ENCODE data around the gene HS3ST5. TPM values are rescaled to one million over a fixed set of nuclear protein-coding genes. Genes with fewer than 3 reads are reported as not detected.
"Not testable (repeated sequence)": the region's sequence is repeated elsewhere in the genome, so short reads cannot be mapped to it uniquely, and the experiment has no call there.

The HS3ST5 gene
- total RNA-seq, 2 experiments from 2014 or later: not detected

DNA sequence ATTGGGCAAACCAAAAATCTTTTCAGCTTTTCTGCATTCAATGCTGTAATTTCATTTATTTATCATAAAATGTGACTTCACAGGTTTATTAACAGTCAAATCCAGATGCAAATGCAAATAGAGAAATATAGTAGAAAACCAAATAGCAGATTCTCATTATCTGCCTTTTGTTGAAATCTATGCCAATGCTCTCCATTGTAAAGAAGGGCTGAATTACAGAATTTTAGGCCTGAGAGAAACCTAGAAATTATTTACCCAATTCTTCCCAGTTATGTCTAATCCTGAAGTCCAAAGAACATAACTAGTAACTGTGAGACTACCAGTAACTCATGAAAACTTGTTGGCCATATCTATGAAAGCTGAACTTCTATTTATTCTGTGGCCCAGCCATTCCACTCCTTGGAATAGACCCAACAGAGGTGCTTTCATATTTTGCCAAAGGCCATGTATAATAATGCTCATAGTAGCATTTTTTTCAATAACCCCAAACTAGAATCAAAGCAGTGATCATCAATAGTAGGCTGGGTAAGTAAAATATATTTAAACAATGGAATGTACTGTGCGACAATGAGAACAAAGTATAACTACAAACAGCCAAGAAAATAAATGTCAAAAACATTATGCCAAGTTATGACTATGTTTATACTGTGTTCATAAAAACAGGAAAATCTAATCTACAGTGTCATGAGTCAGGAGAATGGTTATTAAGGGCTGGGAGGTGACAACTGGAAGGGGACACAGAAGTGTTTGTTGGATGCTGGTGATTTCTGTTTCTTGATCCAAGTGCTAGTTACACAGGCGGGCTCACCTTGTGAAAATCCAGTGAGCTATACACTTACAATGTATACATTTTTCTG lies 183.8 kb downstream of the HS3ST5 start:
- ATAC-seq (no peak), DNase-seq (no peak)
- CTCF ChIA-PET: no interaction called here
- Mint-ChIP-seq H3K27me3 (no peaks in the 10 kb centered on the region), H3K36me3 (no peaks in the 10 kb centered on the region), H3K4me1 (no peaks in the 10 kb centered on the region), H3K4me3 (no peak overlapping the region), H3K9me3 (ENCODE audit: low read depth) (no peaks in the 10 kb centered on the region), H3K27ac (no peak overlapping the region)

DNA sequence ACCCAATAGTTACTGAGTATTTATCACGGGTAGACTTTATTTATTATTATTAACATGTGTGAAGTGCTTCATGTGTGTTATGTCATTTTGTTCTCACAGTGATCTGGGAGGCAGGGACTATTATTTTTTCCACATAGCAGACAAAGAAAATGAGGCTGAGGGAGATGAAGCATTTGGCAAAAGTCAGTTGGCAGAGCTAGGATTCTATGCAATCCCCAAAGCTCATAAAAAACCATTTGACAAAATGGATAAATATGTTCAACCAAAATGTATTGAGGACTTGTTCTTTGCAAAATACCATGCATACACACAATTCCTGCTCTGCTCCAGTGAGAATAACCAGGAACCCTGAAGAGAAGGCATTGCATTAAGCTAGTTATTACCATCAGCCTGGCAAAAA lies 184.4 kb downstream of the HS3ST5 start:
- CTCF ChIA-PET: no interaction called here
- no peak overlapping the region for H3K4me3 Mint-ChIP-seq
- no peaks in the 10 kb centered on the region for H3K9me3 Mint-ChIP-seq (ENCODE audit: low read depth)
- H3K27me3 Mint-ChIP-seq: no peaks in the 10 kb centered on the region
- DNase-seq (no peak), ATAC-seq (no peak)
- no peaks in the 10 kb centered on the region for H3K4me1 Mint-ChIP-seq
- no peaks in the 10 kb centered on the region for H3K36me3 Mint-ChIP-seq
- H3K27ac Mint-ChIP-seq: no peak overlapping the region

DNA sequence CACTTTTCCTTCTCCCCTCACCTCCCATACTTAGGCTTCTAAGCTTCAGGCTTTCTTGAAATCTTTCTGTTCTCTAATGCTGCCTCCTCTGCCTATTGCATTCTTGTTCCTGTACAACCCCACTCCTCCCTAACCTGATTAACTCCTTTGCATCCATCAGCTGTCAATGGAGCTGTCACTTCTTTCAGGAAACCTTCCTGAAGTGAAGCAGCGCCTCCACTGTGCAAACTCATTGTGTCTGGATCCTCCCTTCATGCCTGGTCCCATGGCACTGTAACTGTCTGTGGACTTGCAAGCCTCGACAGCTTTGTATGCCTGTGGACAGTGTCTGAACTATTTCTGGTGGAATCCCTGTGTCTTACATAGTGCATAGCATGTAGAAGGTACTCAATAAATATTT lies 185.0 kb downstream of the HS3ST5 start:
- CTCF ChIA-PET: no interaction called here

DNA sequence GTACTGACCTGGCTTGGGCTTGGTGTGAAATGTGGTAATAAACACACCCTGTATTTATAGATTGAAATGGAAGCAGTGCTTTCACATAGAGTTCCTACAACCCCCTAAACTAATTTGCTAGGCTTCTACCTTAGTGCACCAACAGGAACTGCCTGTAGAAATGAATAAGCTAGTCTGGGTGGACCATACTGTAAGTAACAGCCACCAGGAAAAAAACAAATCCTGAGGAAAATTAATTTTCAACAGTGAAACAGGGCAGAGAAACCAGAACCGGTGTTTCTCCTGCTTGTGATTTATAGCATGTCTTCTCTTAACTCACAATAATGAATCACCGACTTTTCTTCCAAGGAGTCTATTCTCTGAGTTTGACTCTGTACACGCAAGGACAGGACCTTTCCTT lies 187.1 kb downstream of the HS3ST5 start:
- no peak overlapping the region for H3K4me3 Mint-ChIP-seq
- no peak overlapping the region for H3K27ac Mint-ChIP-seq
- CTCF ChIA-PET: no interaction called here
- H3K4me1 Mint-ChIP-seq: no peaks in the 10 kb centered on the region
- H3K27me3 Mint-ChIP-seq: no peaks in the 10 kb centered on the region
- no peaks in the 10 kb centered on the region for H3K36me3 Mint-ChIP-seq
- DNase-seq (no peak), ATAC-seq (no peak)
- no peaks in the 10 kb centered on the region for H3K9me3 Mint-ChIP-seq (ENCODE audit: low read depth)

More for the DNA sequence above, 185.0 kb downstream of the HS3ST5 start:
- Mint-ChIP-seq H3K36me3 (no peaks in the 10 kb centered on the region), H3K4me3 (no peak overlapping the region), H3K9me3 (ENCODE audit: low read depth) (no peaks in the 10 kb centered on the region), H3K27me3 (no peaks in the 10 kb centered on the region), H3K27ac (no peak overlapping the region), H3K4me1 (no peaks in the 10 kb centered on the region)
- DNase-seq (no peak), ATAC-seq (no peak)

- Mint-ChIP-seq H3K4me3 (no peak overlapping the region), H3K4me1 (no peaks in the 10 kb centered on the region), H3K27me3 (no peaks in the 10 kb centered on the region), H3K9me3 (ENCODE audit: low read depth) (no peaks in the 10 kb centered on the region), H3K36me3 (no peaks in the 10 kb centered on the region), H3K27ac (no peak overlapping the region)
- no peak for ATAC-seq
- no peak for DNase-seq
- CTCF ChIA-PET: no interaction called here
Observed at GRCh38 chr6:114154812-114155211, 188.0 kb downstream of the HS3ST5 start.

GRCh38 chr6:114153448-114153847 lies 189.4 kb downstream of the HS3ST5 start:
- no peaks in the 10 kb centered on the region for H3K27me3 Mint-ChIP-seq
- no peaks in the 10 kb centered on the region for H3K9me3 Mint-ChIP-seq (ENCODE audit: low read depth)
- DNase-seq (no peak), ATAC-seq (no peak)
- H3K4me1 Mint-ChIP-seq: no peaks in the 10 kb centered on the region
- H3K36me3 Mint-ChIP-seq: no peaks in the 10 kb centered on the region
- CTCF ChIA-PET: no interaction called here
- H3K27ac Mint-ChIP-seq: no peak overlapping the region
- H3K4me3 Mint-ChIP-seq: no peak overlapping the region

DNA sequence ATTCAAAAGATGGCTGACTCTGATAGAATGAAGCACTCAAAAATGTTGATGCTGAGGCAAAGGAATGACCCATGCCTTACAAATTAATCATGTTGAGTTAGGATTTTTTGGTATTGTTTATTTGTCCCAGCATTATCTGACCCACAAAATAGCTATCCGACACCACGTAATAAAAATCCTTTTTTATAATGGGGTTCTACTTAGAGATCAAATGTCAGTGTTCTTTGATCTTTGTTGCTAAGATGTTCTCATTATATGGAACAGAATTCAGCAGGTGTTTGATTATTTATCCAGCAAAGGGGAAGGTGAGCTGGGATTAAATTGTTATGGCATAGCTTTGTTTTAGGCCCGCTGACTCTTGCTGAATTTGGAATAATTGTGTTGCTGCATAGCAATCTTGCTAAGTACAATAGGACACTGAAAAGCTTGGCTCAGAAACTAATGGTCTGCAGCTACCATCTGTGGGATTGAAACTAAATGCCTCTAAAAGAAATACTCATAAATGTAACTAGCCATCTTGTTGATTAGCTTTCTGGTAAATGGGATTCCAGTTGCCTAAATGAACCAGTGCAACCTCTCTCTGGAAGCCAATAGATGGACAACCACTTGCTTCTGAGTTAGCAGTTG lies 191.6 kb downstream of the HS3ST5 start:
- H3K27me3 Mint-ChIP-seq: no peaks in the 10 kb centered on the region

DNA sequence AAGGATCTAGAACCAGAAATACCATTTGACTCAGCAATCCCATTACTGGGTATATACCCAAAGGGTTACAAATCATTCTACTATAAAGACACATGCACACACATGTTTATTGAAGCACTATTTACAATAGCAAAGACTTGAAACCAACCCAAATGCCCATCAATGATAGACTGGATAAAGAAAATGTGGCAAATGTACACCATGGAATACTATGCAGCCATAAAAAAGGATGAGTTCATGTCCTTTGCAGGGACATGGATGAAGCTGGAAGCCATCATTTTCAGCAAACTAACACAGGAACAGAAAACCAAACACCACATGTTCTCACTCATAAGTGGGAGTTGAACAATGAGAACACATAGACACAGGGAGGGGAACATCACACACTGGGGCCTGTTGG lies 193.6 kb downstream of the HS3ST5 start:
- H3K36me3 Mint-ChIP-seq; H3K4me1 Mint-ChIP-seq; H3K4me3 Mint-ChIP-seq; H3K9me3 Mint-ChIP-seq (ENCODE audit: low read depth); DNase-seq; ATAC-seq; H3K27ac Mint-ChIP-seq; H3K27me3 Mint-ChIP-seq; CTCF ChIA-PET: not testable (repeated sequence)

More for the DNA sequence above, 191.6 kb downstream of the HS3ST5 start:
- Mint-ChIP-seq H3K36me3 (no peaks in the 10 kb centered on the region), H3K4me3 (no peak overlapping the region), H3K27ac (no peak overlapping the region), H3K9me3 (ENCODE audit: low read depth) (no peaks in the 10 kb centered on the region), H3K4me1 (no peaks in the 10 kb centered on the region)
- no peak for ATAC-seq
- DNase-seq: no peak
- CTCF ChIA-PET: no interaction called here

GRCh38 chr6:114144887-114145851 lies 197.7 kb downstream of the HS3ST5 start:
- Mint-ChIP-seq H3K4me3 (no peak overlapping the region), H3K36me3 (no peaks in the 10 kb centered on the region), H3K27me3 (peaks cover 4% of the 10 kb centered on the region), H3K4me1 (no peaks in the 10 kb centered on the region), H3K9me3 (ENCODE audit: low read depth) (no peaks in the 10 kb centered on the region), H3K27ac (no peak overlapping the region)
- DNase-seq: no peak
- ATAC-seq: no peak
- CTCF ChIA-PET: no interaction called here

GRCh38 chr6:114142258-114142657 lies 200.6 kb downstream of the HS3ST5 start:
- Mint-ChIP-seq H3K4me3 (no peak overlapping the region), H3K9me3 (ENCODE audit: low read depth) (no peaks in the 10 kb centered on the region), H3K27ac (no peak overlapping the region), H3K36me3 (no peaks in the 10 kb centered on the region), H3K27me3 (peaks cover 4% of the 10 kb centered on the region), H3K4me1 (no peaks in the 10 kb centered on the region)
- ATAC-seq (no peak), DNase-seq (no peak)
- CTCF ChIA-PET: no interaction called here

DNA sequence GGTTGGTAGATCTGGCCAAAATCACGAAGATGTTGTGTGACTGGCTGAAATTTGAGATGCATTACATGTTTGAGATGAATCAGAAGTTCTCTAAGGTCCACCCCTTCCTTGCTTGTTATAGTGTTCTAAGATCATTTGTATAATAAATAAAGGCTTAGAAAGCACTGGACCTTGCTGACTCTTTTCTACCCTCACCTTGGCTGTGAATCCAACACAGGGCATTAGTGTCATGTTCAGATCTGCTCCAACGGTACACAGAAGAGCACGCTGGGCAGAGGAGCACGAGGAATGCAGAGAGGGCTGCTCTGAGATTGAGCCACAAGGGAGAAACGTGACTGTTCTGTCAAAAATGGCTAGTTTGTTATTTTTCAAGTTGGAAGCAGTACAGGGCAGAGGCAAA lies 202.4 kb downstream of the HS3ST5 start:
- no peaks in the 10 kb centered on the region for H3K36me3 Mint-ChIP-seq
- CTCF ChIA-PET: no interaction called here
- H3K27ac Mint-ChIP-seq: no peak overlapping the region
- peaks cover 2% of the 10 kb centered on the region for H3K27me3 Mint-ChIP-seq
- ATAC-seq: no peak
- H3K4me3 Mint-ChIP-seq: no peak overlapping the region
- H3K9me3 Mint-ChIP-seq (ENCODE audit: low read depth): no peaks in the 10 kb centered on the region
- H3K4me1 Mint-ChIP-seq: no peaks in the 10 kb centered on the region
- DNase-seq: no peak

DNA sequence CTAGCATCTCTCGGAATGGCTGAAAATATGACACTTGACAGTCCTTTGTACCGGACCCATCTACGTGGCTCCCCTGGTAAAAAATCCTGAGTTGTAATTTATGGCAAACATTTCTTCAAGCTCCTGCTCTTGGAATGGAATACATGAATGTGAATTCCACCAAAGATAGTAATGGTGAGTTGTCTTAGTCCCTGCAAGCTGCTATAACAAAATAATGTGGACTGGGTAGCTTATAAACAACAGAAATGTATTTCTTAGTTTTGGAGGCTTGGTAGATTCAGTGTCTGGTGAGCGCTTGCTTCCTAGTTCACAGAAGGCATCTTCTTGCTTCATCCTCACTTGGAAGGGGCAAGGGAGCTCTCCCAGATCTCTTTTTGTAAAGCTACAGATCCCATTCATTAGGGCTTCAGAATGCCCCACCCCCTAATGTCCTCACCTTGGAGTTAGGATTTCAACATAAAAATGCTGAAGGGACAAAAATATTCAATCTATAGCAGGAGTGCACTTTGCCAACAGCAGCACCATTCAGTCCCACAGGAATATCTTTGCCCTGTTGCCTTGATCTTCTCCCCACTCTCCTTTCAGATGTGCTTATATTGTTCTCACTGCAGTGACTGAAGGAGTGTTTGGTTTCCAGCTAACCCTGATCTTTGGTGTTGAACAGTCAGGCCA lies 204.1 kb downstream of the HS3ST5 start:
- Mint-ChIP-seq H3K27me3 (no peaks in the 10 kb centered on the region), H3K4me3 (no peak overlapping the region), H3K9me3 (ENCODE audit: low read depth) (no peaks in the 10 kb centered on the region), H3K4me1 (no peaks in the 10 kb centered on the region), H3K27ac (no peak overlapping the region), H3K36me3 (no peaks in the 10 kb centered on the region)
- CTCF ChIA-PET: no interaction called here
- no peak for DNase-seq
- no peak for ATAC-seq

DNA sequence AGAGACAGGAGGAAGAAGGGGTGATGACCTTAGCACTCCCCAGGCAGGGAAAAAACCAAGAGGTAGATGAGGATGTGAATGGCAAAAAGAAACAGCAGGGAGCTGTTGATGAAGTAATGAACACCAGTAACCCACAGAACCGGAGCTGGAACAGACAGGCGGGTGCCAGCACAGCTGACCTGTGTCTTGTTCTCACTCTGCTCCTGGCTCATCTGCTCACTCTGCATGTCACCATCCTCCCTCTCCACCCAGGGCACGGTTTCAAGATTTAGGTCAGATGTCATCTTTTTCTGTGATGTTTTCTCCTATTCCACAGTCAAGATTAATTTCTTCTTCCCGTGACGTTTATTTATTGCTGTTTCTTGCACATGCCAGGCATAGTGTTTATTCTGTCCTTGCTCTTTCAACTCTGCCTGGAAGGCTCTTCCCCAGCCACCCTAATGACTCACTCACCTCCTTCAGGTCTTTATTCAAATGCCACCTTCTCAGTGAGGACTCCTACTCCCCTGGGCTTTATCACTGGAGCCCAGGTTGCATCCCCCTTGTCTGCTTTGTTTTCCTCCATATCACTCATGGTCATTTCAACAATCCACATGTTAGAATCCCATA lies 207.4 kb downstream of the HS3ST5 start:
- CTCF ChIA-PET: no interaction called here
- ATAC-seq (no peak), DNase-seq (no peak)
- H3K4me3 Mint-ChIP-seq: no peak overlapping the region
- H3K36me3 Mint-ChIP-seq: no peaks in the 10 kb centered on the region
- H3K27me3 Mint-ChIP-seq: no peaks in the 10 kb centered on the region
- no peaks in the 10 kb centered on the region for H3K4me1 Mint-ChIP-seq
- no peaks in the 10 kb centered on the region for H3K9me3 Mint-ChIP-seq (ENCODE audit: low read depth)
- H3K27ac Mint-ChIP-seq: no peak overlapping the region
